Panc1 (cell line): ENCODE results near the gene ZNF19. TPM values are rescaled to one million over a fixed set of nuclear protein-coding genes. Genes with fewer than 3 reads are reported as not detected.

Experiments used
- ATAC-seq: fragments of 200-7000 bp; cut with Tn5 transposase; 2 replicates; pipeline ENCODE4 v1.9.1; 2020; ENCODE audit warnings: mild to moderate bottlenecking, moderate library complexity
- BruUV-seq: library from RNA; stranded (reverse); fragments of 400-500 nt; replicated peaks from 2 replicates; lab custom pipeline; 2021; lab: Mats Ljungman, UMichigan
- CTCF ChIA-PET: fragments of 300-600 bp; sonication (Branson Sonifier 250); formaldehyde crosslinking; loops from one replicate; lab custom pipeline; 2022; ENCODE audit warnings: antibody characterized with exemption; lab: Charles Lee
- POLR2A ChIA-PET: fragments of 300-600 bp; sonication (Branson Sonifier 250); formaldehyde crosslinking; loops from one replicate; lab custom pipeline; 2022; ENCODE audit warnings: antibody characterized with exemption; lab: Charles Lee
- DNase-seq: peaks from one replicate; pipeline ENCODE4 v3.0.0-alpha.2; 2010; ENCODE audit warnings: low read depth, low spot score
- H3K27ac ChIP-seq: 2 replicates; pipeline ENCODE4 v1.5.1; 2011; ENCODE audit warnings: mild to moderate bottlenecking, low read length, inconsistent platforms
- H3K27me3 ChIP-seq: fragments of 200-500 bp; sonication (Bioruptor generic); 2 replicates; pipeline ENCODE4 v1.6.0; 2014; ENCODE audit warnings: low read length, inconsistent platforms; ENCODE audit not compliant: control insufficient read depth, insufficient read depth
- H3K36me3 ChIP-seq: fragments of 200-500 bp; sonication (Bioruptor generic); 2 replicates; pipeline ENCODE4 v1.5.1; 2014; ENCODE audit warnings: inconsistent platforms, mild to moderate bottlenecking, low read length, moderate library complexity; ENCODE audit not compliant: control insufficient read depth, insufficient read depth
- H3K4me1 ChIP-seq: 2 replicates; pipeline ENCODE4 v1.5.1; 2011; ENCODE audit warnings: inconsistent platforms, mild to moderate bottlenecking, low read length, moderate library complexity; ENCODE audit not compliant: control insufficient read depth, insufficient read depth
- H3K4me3 ChIP-seq, 2 experiments: 2 replicates each; pipeline ENCODE4 v1.5.1; 2011 to 2012; ENCODE audit warnings: low read depth in 2 of 2, low read length in 2 of 2, mild to moderate bottlenecking in 2 of 2, inconsistent platforms in 1 of 2, moderate library complexity in 1 of 2
- H3K9me3 ChIP-seq: fragments of 200-500 bp; sonication (Bioruptor generic); 2 replicates; pipeline ENCODE4 v1.5.1; 2014; ENCODE audit warnings: low read depth, mild to moderate bottlenecking, inconsistent platforms, low read length, moderate library complexity; ENCODE audit not compliant: control insufficient read depth, insufficient read depth
- CTCF ChIP-seq: fragments of 450-650 bp; IDR thresholded peaks from 2 replicates; pipeline ENCODE4 v1.5.1; 2017; ENCODE audit warnings: mild to moderate bottlenecking
- POLR2AphosphoS5 ChIP-seq: IDR thresholded peaks from 2 replicates; pipeline ENCODE4 v1.6.1; 2012; ENCODE audit warnings: mild to moderate bottlenecking, low read depth, low read length, moderate library complexity
- REST ChIP-seq, 2 experiments: IDR thresholded peaks; 2 replicates each; pipeline ENCODE4 v1.6.1; 2011 to 2012; ENCODE audit warnings: low read depth in 2 of 2, control low read depth in 1 of 2, low read length in 1 of 2, mild to moderate bottlenecking in 1 of 2, moderate library complexity in 1 of 2; ENCODE audit not compliant: insufficient read depth in 1 of 2
- SIN3A ChIP-seq: IDR thresholded peaks from 2 replicates; pipeline ENCODE4 v1.6.1; 2012; ENCODE audit warnings: low read depth, mild to moderate bottlenecking, low read length, moderate library complexity, borderline replicate concordance; ENCODE audit not compliant: insufficient read depth
- TCF7L2 ChIP-seq: IDR thresholded peaks from 2 replicates; pipeline ENCODE4 v1.6.1; 2011; ENCODE audit warnings: mild to moderate bottlenecking, low read depth, low read length, inconsistent platforms
- in situ Hi-C: cut with HindIII; loops from 2 replicates; pipeline ENCODE4 v1.10.0; 2016; ENCODE audit warnings: low sequenced_read_pairs, low pct_unique_long_range_greater_than_20kb
- intact Hi-C: fragments of 100-400 bp; cut with micrococcal nuclease; formaldehyde crosslinking; loops from one replicate; pipeline ENCODE4 v1.10.0; 2022; ENCODE audit not compliant: unreplicated experiment
- total RNA-seq: library from RNA; stranded (reverse); gene quantifications from one replicate; pipeline ENCODE4 v1.2.1, GENCODE V29; 2021; ENCODE audit not compliant: unreplicated experiment

ZNF19 gene
- total RNA-seq, 1 experiment from 2014 or later, result 2.5 TPM

- Histone ChIP-seq H3K4me3 (no peak overlapping the region), H3K9me3 (no peaks in the 10 kb centered on the region), H3K36me3 (no peaks in the 10 kb centered on the region), H3K27me3 (no peaks in the 10 kb centered on the region), H3K4me1 (peaks cover 4% of the 10 kb centered on the region; the same call in 1 of the 2 replicates), H3K27ac (no peak overlapping the region)
- POLR2A ChIA-PET, result no interaction called here
- CTCF ChIA-PET, result no interaction called here
- no peak for DNase-seq
- intact Hi-C loops, result no loop called here
- TF ChIP-seq CTCF (no peak), POLR2AphosphoS5 (no peak), TCF7L2 (no peak), SIN3A (no peak), REST (IDR thresholded peaks at IDR 0.05; ENCODE audit: insufficient read depth in 1 of 2, low read depth in 2 of 2, low read length in 1 of 2) (no peak)
- ATAC-seq, result no peak
- in situ Hi-C loops, result no loop called here
- BruUV-seq, result no TSS peak
Observed at GRCh38 chr16:71429581-71429980, 59.5 kb downstream of the ZNF19 start.

GRCh38 chr16:71428883-71429282 lies 60.2 kb downstream of the ZNF19 start:
- Histone ChIP-seq H3K27ac (no peak overlapping the region), H3K9me3 (no peaks in the 10 kb centered on the region), H3K27me3 (no peaks in the 10 kb centered on the region), H3K4me3 (no peak overlapping the region), H3K36me3 (no peaks in the 10 kb centered on the region), H3K4me1 (peaks cover 4% of the 10 kb centered on the region; the same call in 1 of the 2 replicates)
- DNase-seq (no peak), ATAC-seq (no peak)
- intact Hi-C loops (no loop called here), in situ Hi-C loops (no loop called here)
- TF ChIP-seq POLR2AphosphoS5, result no peak
- TF ChIP-seq CTCF, result no peak
- TF ChIP-seq REST (IDR thresholded peaks at IDR 0.05; ENCODE audit: insufficient read depth in 1 of 2, low read depth in 2 of 2, low read length in 1 of 2), result no peak
- no peak for TF ChIP-seq SIN3A
- TF ChIP-seq TCF7L2, result no peak
- BruUV-seq, result no TSS peak
- ChIA-PET POLR2A (no interaction called here), CTCF (no interaction called here)
